GM18867 (cell line): Measurements from ENCODE around the gene MEST.
"Not testable (repeated sequence)": the region's sequence is repeated elsewhere in the genome, so short reads cannot be mapped to it uniquely, and the experiment has no call there.

ENCODE experiments used
- ATAC-seq: cut with Tn5 transposase; IDR thresholded peaks from one replicate; pipeline ENCODE4 v1.9.1; 2021; ENCODE audit warnings: mild to moderate bottlenecking, moderate library complexity; ENCODE audit not compliant: unreplicated experiment

MEST gene

DNA sequence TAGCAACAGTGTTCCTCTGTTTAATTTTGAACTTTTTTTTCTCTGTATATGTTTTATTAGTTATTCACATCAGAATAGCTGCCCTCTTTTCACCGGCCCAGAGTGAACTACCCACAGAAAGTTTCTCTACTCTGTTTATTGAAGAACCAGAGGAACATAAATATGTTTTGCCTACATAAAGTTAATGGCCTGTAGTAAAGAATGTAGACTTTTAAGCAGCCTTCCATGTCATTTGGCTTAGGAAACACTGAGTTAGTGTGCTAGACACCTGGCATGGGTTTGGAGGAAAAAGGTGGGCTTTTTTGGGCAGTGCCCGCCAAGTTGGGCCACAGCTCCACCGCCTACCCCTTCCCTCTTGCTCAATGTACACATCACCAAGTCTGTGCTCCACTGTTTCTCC lies 8.9 kb upstream of the MEST start:
- no peak for ATAC-seq

DNA sequence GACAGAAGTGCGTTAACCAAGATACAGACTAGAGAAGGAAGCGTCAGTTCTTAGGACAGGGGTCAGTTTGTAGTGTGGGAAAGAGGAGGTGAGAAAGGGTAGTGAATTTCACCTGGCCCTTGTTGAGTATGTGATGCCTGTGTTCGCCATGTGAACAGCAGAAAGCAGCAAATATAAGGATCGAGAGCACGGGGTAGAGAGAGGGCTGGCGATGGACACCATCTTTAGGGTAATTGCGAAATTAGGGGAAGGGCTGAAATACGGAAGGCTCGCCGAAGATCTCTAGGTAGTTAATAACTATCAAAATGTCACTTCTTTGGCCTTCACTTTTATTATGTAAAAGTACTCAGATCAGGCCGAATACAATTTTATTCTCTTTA lies 6.2 kb upstream of the MEST start:
- no peak for ATAC-seq

DNA sequence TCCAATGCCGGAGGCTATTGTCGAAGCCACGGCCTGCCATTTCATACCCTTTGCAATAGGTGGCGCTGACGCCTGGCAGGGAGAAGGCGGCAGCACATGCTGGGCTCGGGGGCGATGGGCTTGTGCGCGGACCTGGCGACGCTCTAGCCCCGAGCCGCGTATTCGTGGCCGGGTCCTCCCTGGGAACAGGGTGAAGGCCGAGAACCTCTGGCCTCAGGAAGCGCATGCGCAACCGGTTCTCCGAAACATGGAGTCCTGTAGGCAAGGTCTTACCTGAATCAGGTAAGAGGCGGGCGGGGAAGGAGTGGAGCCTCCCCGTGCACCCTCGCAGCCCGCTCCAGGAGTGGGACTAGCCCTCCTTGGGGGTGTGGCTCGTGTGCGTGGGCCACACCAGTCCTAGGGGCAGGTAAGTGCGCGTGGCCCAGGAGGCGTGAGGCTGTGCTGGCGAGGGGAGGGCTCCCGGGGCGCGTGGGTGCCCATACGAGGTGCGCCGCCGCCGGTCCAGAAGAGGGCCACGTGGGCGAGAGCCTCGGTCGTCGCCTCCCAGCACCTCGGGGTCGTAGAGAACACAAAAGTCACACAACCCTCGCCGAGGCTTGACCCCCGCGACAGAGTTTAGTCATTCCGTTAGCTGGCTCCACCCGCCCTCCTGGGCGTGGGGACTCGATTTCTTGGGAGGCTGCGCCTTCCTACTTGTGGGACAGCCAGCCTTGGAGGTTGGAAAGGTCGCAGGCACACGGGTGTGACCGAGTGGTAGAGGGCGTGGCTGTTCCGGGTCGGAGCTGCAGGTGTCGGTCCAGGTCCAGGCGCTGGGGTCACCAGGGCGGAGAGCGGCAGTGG lies 5.6 kb upstream of the MEST start:
- no peak for ATAC-seq

DNA sequence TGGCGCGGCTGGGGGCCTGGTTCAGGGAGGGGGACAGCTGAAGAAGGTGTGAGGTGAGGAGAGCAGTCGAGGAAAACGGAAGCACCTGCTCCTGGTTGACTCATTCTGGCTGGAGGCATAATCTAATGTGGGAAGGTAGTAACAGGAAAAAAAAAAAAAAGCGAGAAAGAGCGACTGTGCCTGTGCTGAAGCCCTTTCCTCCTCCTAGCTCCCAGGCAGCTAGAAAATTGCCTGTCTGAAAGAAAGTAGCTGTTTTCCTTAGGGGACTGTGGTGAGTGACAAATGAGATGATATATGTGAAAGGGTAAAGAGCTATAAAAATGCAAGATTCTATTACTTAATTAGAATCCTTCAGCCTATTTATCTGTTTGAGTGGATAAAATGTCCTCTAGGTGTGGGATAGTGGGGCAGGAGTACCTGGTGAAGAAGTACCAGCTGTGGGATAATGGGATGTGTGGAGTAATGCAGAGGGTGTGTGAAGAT lies 4.9 kb upstream of the MEST start:
- no peak for ATAC-seq

DNA sequence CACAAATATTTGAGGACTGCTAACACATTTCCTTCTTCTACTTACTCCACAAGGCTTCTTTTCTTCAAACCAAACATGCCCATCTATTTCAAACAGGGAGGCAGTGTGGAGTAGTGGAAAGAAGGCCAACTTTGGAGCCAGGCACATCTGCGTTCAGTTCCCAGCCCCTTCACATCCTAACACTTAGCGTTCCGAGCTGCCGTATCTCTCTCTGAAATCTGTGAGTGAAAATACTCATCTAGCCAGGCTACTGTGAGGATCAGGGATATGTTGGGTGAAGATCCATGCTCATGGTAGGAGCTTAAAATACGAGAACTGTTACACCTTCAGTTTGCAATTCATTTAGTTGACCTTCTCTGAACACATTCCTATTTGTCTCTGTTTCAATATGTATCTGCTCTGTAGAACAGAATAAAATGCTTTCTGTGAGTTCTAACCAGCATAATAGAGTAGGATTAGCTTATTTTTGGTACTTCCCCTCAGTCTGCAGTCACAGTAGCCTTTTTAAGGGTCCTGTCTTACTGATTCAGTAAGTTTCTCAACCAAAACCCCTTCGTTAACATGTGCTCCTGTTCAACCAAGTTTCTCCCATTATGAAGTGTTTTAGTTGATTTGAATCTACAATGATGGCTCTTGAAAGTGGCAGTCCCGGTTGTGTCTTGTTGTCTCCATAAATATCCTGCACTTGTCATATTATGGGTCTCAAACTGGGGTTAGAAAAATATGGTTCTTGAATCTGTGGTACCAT lies 3.3 kb upstream of the MEST start:
- no peak for ATAC-seq

DNA sequence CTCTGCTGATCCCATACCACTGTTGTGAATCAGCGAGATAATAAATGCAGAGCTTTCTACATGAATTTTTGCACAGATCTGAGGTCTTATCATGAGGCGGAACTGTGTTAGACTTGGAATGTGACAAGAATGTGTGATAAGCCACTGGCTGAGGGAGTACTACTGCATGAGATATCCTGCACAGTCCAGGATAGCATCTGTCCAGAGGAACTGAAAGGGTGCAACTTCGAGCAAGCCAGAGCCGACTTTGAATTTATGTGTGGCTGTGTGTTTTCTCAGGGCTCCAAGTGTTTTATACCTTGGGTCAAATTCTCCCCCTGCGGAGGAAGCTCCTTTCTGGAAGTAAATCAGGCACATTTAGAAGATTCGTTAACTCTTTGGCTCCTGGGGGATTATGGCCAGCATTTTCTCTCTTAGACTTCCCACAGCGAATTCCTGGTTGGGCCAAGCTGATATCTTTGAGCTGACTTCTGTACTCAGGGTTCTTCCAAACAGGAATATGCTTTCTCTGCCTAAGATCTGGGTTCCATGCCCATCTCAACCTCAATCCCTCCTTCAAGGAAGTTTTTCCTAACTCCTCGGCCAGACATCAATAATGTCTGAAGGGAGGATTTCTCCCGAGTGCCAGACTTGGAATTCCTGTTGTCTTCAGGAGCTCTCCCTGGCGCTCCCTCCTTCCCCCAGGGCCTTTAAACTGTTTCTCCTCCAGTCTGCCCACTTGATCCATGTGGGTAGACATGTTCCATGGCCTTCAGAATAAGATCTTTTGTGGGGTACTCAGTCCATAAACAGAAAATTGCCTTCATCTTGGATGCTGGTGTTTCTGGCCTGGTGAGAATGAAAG lies 2.5 kb upstream of the MEST start:
- no peak for ATAC-seq

DNA sequence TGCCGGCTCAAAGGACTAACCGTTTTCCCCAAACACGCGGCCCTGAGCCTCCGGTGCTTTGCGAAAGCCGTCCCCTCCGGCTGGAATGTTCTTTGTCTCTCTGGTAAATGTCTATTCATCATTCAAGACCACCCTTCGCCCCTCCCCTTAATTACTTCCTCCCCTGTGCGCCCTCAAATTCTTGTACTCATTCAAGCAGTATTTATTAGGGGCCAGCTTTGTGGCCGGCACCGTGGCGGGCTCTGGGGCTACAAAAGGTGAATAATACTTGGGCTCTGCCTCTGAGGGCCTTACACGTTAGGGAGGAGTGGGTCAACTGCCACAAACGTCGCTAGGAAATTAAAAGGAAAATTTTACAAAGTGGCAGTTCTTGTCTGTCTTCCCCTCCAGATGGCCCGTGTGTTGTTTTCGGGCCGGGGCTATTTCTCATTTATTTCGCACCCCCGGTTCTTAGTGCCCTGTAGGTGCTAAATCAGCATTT lies 1.5 kb upstream of the MEST start:
- no peak for ATAC-seq

DNA sequence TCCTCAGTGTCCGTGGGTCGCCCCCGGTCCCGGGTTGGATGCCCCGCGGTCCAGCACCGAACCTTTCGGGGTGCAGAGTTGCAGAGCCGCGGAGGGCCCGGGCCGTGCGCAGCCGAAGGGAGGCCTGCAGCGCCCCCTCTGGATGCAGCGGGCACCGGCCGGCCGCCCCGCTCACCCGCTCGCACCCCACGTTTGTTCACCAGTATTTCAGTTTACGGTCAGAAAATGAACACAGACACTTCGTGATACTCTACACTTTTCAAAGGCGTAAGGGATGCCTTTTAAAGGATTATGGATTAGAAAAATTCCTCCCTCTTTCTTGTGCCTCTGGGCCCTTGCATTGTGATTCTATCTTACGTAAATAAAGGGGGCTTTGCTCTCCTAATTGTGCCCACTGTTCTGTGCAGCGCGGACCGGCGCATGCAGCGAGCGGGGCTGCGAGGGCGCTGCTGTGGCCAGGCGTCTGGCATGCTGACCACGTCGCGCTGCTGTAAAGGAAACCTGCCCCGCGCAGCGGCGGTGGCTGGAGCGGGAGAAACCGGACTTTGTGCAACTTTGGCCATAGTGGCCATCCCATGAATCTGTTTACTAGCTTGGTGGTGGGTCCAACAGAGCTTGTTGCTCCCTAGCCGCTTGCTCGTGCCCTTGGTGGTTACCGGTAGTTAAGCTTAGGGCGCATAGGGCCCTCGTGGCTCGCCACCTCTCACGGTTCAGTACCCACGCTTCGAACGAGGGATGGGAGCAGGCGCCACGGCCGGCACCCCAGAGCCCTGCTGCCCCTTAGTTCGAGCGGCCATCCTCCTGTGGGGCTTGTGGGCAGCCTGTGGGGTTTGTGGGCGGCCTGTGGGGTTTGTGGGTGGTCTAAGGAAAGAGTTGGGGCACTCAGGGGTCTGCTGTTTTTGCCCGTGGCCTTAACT lies 739 bp upstream of the MEST start:
- no peak for ATAC-seq

DNA sequence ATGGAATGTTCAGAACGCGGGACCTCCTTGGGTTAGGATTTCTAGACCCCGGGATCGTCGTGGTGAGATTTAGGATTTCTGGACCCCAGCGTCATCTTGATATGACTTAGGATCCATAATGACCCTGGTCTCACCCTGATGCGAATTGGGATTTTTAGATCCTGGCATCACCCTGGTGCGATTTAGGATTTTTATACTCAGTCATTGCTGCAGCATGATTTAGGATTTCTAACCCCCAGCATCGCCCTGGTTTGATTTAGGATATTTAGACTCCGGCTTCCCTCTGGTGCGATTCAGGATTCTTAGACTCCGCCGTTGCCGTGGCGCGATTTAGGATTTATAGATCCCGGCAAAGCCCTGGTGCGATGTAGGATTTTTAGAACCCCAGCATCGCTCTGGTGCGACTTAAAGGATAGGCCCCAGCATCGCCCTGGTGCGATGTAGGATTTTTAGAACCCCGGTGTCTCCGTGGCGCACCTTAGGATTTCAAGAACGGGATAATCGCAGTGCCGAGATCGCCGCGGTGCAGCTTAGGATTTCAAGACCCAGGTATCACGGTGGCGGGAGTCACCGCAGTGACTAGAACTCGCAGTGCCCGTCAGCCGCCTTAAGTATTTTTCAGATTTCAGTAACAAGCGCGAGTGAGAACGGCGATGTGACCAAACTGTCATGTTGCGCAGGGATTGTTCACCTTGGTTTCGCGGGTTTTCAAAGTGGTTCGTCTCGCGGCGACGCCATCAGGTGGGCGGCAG lies 814 bp downstream of the MEST start:
- ATAC-seq = no peak

DNA sequence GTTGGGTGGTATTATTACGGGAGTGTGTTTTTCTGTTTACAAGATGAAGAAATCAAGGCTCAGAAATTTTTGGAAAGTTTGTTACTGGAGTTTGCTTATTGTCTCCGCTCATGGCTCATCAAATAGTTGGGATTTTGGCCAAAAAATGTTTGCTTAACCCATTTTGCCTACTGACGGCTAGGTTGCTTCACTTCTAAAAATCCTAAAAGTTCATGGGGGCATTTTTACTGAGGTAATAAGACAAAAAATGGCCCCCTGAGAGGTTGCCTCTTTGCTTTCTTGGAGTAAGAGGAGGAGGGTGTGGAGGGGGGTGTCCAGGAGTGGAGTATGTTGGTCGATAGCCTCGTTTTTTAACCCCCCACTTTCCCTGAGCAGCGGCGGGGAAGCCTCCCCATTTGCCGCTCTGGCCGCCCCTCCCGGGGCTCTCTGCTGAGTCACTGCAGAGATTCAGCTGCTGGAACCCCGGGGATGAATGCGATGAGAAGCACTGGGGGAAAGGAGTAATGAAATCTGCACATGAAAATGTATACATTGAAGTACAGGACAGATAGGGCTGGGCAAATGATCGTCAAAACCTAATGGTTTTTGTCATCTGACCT lies 1.5 kb downstream of the MEST start:
- no peak for ATAC-seq

DNA sequence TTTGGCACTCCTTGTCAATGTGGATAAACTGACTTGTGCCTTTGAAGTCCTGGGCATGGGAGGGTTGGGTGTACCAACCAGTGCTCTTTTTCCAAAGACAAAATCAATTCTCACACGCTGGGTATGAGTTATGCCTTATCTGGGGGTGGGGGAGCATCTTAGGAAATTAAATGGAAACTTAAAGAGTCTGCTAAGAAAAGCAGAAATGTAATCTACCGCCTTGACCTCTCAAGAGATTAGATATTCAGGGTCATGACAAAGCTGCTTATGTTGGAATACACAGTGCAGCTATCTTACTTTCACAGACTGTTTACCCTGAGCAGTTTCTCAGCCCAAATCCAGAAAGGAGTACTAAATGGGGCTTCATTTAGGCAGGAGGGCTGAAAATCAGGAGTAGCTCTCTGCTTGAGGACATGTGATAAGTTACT lies 2.6 kb downstream of the MEST start:
- ATAC-seq = no peak

DNA sequence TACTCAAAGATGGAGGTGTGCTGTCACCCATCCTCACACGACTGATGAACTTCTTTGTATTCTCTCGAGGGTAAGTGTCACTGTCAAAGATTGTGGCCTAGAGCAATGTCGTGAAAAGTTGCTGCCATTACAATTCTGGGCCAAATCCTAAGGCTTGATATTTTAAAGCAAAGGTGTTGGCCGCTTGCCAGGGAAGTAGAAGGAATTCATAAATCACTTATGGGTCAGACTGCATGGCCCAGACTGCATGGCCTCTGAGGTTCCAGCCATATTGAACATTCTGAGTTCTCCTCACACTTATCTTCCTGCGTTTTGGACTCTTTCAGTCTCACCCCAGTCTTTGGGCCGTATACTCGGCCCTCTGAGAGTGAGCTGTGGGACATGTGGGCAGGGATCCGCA lies 8.6 kb downstream of the MEST start:
- no peak for ATAC-seq

DNA sequence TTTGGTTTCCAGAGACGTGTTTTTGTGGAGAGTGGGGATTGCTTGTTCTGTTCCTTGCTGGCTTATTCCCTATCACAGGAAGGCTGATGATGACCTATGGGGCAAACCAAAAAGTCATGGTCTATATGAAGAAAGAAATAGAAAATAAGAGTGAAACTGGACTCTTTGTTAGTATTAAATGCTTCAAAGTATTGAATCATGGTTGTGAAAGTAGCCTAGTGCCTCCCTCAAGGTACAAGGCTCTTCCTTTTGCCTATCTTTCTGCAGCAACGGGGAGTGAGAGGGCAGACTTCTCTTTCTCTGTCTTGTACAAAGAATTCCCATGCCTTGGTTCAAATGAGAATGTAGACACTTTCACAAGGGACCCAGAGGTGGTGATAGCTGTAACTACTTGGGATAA lies 9.0 kb downstream of the MEST start:
- no peak for ATAC-seq

DNA sequence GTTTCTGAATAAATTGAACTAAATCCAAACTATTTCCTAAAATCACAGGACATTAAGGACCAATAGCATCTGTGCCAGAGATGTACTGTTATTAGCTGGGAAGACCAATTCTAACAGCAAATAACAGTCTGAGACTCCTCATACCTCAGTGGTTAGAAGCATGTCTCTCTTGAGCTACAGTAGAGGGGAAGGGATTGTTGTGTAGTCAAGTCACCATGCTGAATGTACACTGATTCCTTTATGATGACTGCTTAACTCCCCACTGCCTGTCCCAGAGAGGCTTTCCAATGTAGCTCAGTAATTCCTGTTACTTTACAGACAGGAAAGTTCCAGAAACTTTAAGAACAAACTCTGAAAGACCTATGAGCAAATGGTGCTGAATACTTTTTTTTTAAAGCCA lies 13.9 kb downstream of the MEST start:
- ATAC-seq = no peak

DNA sequence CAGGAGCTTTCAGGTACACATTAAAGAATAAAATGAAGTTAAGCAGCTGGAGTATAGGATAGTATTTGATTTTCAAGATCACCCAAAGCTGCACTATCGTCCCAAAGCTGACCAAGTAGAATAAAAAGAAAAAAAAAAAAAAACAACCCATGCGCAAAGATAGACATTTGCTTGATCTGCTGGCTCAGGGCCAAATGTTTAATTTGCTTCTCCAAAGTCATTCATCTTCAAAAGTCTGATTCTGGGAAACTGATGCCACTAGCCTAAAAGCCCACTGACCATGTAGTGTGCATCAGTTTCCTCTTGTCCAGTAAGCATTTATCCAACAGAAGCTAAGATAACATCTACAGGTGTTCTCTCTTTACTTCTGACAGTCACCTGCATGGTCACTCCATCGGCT lies 14.5 kb downstream of the MEST start:
- ATAC-seq = no peak

DNA sequence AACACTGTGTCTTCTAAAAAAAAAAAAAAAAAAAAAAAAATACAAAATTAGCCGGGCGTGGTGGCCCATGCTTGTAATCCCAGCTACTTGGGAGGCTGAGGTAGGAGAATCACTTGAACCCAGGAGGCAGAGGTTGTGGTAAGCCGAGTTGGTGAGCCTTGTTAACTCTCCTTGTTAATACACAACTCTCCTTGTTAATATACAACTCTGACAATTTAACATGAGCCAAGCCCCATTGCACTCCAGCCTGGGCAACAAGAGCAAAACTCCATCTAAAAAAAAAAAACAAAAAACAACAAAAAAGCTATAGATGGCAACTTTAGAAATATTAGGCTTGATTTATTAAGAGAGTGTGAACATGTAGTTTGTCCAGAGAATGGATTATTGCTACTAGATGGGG lies 20.2 kb downstream of the MEST start:
- not testable (repeated sequence) for ATAC-seq

DNA sequence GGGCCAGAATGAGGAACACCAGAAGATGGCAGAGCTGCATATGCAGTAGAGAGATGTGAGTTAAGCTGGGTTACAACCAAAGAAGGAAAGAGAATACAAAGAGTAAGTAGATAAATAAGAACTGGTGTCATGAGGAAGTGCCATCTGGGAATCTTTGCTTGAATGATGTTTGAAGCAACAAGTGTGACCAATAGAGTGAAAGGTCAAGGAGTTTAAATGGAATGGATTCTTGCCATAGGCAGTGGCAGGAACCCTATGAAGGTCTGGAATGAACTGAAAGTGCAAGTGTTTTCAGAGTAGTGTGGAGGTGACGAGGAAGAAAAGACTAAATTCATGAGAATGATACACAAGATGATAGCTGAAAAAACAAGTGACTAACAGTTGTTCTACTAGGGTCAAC lies 21.6 kb downstream of the MEST start:
- ATAC-seq = no peak

DNA sequence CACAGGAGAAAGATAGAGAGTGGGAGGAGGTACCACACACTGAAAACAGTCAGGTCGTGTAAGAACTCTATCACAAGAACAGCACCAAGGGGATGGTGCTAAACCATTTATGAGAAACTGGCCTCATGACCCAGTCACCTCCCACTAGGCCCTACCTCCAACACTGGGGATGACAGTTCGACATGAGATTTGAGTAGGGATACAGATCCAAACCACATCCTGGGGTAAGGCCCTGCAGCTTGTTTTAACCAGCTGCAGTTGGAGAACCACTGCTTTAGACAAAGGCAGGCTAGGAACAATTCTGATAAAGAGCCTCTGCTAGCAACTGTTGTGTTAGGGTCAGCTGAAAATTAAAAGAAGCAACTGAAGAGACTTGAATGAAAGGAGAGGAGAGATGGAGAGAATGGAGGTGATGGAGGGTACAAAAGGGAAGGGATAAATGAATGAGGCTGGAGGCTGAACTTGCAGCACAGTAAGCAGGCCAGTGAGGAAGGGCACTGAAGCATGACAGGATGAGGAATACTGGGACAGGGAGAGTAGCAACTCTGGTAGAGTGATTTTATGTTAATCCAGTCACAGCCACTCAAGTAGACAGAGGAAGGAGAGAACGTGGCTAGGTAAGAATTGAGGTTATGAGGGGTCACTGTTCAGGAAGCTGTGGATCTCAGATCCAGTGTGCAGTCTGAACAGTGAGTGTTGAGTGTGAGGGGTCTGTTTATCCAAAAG lies 23.6 kb downstream of the MEST start:
- no peak for ATAC-seq
